Cardiac fibroblast (primary cell): ENCODE measurements around the gene MCUB.
"Not testable (repeated sequence)": the region's sequence is repeated elsewhere in the genome, so short reads cannot be mapped to it uniquely, and the experiment has no call there.

ENCODE experiments used
- DNase-seq, 2 donors: peaks; one replicate each; pipeline versions ENCODE4 v3.0.0 to v3.0.0-alpha.2; 2010; ENCODE audit warnings: low read depth in 2 of 2
- H3K4me3 ChIP-seq, 2 donors: replicated peaks in 1 of 2; 1 replicate in 1 of 2; 2 replicates in 1 of 2; pipeline ENCODE4 v1.5.1; 2011; ENCODE audit warnings: low read depth in 2 of 2, low read length in 2 of 2, mild to moderate bottlenecking in 2 of 2, moderate library complexity in 1 of 2
- TF ChIP-seq, protein P1 (sequence below): IDR thresholded peaks from one replicate; pipeline ENCODE4 v1.5.1; 2011; ENCODE audit warnings: low read depth, mild to moderate bottlenecking, low read length, inconsistent platforms

Gene MCUB

DNA sequence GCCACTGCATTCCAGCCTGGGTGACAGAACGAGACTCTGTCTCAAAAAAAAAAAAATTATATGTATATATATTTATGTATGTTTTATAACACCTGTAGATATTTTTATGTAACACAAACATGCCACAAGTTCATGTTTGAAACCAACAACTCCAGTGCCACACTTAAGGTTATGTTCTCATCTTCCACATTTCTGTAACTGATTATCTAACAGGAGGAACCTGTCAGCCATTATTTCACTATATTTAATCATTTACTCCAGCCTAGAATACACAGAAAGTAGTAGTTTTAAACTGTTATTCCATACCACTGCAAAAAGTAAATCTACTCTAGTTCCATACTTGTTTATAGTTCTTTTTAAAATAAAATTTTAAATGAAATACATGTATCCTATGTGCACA, 32.3 kb downstream of the MCUB start:
- DNase-seq: no peak
- no peak overlapping the region for H3K4me3 ChIP-seq
- TF ChIP-seq, protein P1, sequence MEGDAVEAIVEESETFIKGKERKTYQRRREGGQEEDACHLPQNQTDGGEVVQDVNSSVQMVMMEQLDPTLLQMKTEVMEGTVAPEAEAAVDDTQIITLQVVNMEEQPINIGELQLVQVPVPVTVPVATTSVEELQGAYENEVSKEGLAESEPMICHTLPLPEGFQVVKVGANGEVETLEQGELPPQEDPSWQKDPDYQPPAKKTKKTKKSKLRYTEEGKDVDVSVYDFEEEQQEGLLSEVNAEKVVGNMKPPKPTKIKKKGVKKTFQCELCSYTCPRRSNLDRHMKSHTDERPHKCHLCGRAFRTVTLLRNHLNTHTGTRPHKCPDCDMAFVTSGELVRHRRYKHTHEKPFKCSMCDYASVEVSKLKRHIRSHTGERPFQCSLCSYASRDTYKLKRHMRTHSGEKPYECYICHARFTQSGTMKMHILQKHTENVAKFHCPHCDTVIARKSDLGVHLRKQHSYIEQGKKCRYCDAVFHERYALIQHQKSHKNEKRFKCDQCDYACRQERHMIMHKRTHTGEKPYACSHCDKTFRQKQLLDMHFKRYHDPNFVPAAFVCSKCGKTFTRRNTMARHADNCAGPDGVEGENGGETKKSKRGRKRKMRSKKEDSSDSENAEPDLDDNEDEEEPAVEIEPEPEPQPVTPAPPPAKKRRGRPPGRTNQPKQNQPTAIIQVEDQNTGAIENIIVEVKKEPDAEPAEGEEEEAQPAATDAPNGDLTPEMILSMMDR: no peak

DNA sequence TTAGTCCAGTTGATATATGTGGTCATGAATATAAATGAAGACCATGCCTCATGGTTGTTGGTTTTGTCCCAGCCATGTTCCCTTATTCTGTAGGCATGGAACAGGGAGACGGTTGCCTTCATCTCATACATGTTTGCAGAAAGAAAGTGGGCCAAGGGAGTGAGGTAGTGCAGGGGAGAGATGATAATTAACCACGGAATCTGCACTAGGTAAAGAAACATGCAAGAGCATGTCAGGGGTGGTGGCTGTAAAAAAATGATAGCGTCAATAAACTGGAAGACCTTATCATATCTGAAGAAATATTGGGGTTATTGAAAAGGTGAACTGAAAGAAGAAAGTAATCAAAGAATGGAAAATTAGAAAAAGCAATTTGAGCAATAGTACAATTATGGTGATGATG, 35.1 kb downstream of the MCUB start:
- DNase-seq, H3K4me3 ChIP-seq: not testable (repeated sequence)

DNA sequence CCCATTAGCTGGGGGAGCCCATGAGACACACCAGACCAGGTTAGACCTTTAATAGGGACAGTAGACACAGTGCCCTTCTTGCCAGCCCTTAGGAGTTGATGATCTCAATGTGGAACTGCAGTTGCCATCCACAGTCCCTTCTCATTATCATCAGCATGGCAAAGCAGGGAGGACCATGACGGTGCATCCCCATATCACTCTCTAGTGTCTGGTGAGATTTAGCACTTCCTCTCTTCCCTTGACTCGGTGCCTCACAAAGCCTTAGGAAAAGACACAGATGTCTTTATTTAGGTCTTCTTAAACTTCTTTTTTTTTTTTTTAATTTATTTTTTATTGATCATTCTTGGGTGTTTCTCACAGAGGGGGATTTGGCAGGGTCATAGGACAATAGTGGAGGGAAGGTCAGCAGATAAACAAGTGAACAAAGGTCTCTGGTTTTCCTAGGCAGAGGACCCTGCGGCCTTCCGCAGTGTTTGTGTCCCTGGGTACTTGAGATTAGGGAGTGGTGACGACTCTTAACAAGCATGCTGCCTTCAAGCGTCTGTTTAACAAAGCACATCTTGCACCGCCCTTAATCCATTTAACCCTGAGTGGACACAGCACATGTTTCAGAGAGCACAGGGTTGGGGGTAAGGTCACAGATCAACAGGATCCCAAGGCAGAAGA, 36.5 kb downstream of the MCUB start:
- H3K4me3 ChIP-seq, DNase-seq: not testable (repeated sequence)

DNA sequence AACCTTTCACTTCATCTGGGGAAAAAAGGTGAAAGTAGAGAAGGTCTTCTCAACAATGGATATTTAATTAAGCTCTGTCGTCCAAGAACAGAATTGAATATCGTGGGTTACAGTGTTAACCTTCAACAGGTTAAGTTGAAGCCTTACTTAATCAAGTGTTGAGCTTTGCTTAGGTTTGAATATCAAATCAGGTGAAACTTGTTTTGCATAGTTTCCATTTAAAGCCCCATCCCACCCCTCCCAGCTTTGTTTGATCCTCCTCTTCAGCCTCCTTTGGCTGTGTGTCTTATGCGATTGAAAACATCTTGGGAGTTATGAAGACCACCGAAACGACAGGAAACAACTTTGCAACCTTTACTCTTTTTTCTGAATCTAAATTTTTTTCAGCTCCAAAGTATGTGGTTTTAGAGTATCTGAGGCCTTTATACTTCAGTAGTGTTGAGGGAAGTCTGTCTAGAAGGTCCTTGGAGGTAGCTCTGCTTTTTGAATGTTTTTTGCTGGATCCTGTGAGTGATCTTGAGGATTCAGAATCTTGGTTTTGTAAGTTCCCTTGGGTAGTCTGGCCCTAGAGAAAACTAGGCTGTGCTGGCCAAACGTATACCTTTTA, 39.1 kb downstream of the MCUB start:
- H3K4me3 ChIP-seq: no peak overlapping the region
- no peak for DNase-seq
- TF ChIP-seq, protein P1: no peak

DNA sequence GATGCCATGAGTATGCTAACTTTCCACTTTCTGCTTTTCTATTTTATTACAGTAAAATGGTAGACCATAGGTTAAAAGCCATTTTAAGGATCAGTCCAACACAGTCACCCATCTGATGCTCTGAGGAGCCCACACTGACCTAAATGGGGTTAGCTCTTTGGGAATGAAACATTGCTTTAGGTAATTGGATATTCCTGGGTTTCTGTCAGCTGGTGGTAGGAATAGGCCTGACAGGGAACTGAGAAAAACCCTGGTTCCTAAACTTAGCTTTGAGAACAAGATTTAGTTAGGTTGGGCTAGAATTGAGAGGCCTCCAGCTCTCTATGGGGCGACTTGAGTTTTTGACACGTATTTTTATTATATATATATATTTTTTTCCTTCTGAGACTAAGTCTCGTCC, 40.4 kb downstream of the MCUB start:
- TF ChIP-seq, protein P1: no peak
- no peak overlapping the region for H3K4me3 ChIP-seq
- no peak for DNase-seq

DNA sequence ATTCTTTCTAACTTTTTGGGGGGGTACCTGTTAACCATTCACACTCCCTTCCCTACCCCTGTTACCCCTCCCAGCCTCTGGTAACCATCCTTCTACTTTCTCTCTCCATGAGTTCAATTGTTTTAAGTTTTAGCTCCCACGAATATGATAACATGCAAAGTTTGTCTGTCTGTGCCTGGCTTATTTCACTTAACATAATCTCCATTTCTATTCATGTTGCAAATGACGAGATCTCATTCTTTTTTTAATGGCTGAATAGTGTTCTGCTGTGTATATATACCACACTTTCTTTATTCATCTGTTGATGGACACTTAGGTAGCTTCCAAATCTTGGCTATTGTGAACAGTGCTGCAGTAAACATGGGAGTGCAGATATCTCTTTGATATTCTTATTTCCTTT, 41.3 kb downstream of the MCUB start:
- H3K4me3 ChIP-seq: no peak overlapping the region
- DNase-seq: no peak
- TF ChIP-seq, protein P1: no peak

DNA sequence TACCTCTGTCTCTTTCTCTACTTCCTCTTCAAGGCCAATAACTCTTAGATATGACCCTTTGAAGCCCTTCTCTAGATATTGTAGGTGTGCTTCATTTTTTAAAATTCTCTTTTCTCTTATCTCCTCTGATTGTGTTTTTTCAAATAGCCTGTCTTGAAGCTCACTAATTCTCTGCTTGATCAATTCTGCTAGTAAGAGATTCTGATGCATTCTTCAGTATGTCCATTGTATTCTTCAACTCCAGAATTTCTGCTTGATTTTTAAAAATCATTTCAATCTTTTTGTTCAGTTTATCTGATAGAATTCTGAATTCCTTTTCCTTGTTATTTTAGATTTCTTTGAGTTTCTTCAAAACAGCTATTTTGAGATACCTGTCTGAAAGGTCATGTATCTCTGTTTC, 47.9 kb downstream of the MCUB start:
- no peak overlapping the region for H3K4me3 ChIP-seq
- TF ChIP-seq, protein P1: no peak
- DNase-seq: no peak

DNA sequence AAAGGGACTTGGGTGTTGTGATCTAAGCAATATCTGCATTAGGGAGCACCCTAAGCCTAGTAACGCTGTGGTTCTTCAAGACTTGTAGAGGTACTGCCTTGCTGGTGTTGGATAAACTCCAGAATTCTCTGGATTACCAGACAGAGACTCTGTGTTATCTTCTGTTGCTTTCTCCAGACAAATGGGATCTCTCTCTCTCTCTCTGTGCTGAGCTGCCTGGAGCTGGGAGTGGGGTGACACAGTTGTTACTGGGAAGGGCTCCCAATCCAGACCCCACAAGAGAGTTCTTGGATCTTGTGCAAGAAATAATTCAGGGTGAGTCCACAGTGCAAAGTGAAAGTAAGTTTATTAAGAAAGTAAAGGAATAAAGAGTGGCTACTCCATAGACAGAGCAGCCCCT, 48.8 kb downstream of the MCUB start:
- TF ChIP-seq, protein P1: no peak
- no peak overlapping the region for H3K4me3 ChIP-seq
- peak in 1 of 2 donors; percentile 35 for DNase-seq
